PC-9 (cell line): Measurements from ENCODE around the gene MRPS5.

Source experiments
- CTCF ChIP-seq: fragments of 200-600 bp; sonication (generic); conservative IDR thresholded peaks from 2 replicates; pipeline ENCODE4 v1.6.1; 2017; ENCODE audit warnings: mixed run types, antibody characterized with exemption, mild to moderate bottlenecking, moderate library complexity
- EZH2 ChIP-seq: fragments of 200-600 bp; sonication (generic); IDR thresholded peaks from 2 replicates; pipeline ENCODE4 v1.8.0; 2017; ENCODE audit warnings: antibody characterized with exemption, low read depth

DNA sequence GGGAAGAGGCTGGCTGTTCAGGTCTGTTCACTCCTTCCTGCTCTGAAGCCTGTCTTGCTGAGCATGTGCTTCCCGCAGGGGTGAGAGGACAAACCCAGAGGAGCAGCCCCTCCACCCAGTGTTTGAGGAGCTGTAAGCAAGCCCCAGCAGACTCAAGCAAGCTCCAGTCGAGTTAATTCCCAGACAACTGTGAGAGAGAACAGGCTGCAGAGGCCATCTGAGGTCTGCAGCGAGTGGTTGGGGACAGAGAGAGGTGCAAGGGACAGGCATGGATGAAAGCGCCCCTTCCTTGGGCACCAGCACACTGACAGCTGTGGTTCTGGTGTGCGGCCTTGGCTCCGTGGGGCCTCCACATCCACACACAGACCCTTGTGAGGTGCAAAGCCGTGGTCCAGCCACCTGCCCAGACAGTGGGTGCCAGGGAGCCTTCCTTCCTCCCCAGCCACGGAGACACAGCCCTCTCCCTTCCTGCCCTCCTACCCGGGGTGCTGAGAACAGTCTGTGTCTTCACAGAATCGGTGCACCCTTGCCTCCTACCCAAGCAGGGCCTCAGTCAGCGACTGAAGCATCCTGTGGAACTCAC lies 59.9 kb downstream of the MRPS5 start:
- TF ChIP-seq EZH2: no peak
- no peak for TF ChIP-seq CTCF
